ENCODE measurements around the gene ADA.
"Not testable (repeated sequence)": the region's sequence is repeated elsewhere in the genome, so short reads cannot be mapped to it uniquely, and the experiment has no call there.

Gene ADA

DNA sequence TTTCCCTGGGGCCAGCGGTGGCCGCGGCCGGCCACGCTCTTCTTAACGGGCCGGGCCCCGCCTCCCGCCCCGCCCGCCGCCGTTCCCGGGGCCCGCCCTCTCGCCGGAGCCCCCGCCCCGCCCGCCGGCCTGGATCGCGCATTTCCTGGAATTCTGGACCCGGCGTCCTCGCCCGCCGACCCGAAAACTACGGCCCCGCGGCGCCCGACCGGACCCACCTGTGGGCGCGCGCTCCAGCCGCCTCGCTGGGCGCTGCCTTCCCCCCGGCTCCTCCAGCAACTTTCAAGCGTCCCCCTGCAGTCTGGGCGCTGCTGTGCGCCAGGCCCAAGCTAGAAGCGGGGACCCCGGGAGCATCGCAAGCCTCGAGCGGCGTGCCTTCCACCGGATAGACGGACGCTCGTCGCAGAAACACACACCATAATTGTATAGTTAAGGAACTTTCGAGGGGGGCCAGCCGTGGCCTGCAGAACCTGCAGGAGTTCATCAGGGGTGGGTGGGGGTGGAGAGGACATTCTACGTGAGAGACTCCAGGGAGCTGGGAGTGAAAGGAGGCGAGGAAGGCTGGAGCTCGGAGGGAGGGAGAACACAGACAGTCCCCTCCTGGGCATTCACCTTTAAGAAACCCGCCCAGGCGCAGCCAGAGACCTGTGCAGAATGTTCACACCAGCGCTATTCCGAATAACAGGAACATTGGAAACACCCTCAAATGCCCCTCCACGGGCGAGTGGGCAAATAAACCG lies at the start of gene ADA:
Gene ADA (minus strand): TSS at position 16 of the 740 bp plus-strand sequence. CDS start 92 bp downstream, outside the sequence.
- DNase-seq (ENCODE audit: low spot score): no peak

DNA sequence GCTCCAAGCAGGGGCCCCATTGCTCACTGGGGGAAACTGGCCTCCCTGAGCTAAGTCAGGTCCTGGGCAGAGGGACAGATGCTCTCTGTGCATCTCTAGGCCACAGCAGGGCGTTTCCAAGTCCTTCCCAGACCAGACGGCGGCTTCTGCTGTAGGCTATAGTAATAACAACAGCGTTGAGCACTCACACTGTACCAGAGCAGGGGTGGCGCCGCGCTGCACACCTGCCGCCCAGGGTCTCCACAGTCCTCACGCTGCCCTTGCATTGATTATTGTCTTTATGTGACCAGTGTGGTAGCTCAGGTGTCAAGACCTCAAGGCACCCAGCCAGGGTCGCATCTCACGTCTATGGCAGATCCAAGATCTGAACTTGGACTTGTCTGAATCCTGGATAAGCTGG lies 48.8 kb upstream of the ADA start:
- DNase-seq (ENCODE audit: low spot score): no peak

DNA sequence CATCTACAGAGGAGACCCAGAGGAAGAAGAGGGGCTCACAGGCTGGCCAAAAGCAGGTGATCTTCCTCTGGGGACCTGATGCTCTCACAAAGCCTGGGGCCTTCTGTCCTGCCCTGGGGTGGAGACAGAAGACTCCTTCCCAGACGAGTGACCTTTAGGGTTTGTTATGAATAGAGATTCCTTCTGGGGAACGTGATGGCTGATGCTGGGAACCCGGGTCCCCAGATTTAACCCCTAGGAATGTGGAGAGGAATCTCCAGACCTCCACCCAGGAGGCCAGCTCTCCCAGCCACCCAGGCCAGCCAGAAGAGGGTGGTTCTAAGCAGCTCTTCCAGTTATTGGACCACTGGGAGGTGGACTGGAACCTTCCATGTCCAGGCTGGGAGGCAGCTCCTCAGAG lies 46.9 kb upstream of the ADA start:
- no peak for DNase-seq (ENCODE audit: low spot score)

DNA sequence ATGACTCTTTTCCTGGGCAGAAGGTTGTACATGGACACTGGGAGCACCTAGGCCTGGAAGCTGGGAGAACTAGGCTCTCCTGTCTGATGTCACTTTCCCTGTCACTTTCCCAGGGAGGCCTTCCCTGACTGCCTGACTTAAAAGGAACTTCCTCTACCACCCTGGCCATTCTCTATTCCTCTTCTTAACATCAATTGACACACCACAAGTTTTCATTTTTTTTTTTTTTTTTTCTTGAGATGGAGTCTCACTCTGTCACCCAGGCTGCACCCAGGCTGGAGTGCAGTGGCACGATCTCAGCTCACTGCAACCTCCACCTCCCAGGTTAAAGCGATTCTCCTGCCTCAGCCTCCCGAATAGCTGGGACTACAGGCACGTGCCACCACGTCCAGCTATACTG lies 45.5 kb upstream of the ADA start:
- not testable (repeated sequence) for DNase-seq (ENCODE audit: low spot score)

DNA sequence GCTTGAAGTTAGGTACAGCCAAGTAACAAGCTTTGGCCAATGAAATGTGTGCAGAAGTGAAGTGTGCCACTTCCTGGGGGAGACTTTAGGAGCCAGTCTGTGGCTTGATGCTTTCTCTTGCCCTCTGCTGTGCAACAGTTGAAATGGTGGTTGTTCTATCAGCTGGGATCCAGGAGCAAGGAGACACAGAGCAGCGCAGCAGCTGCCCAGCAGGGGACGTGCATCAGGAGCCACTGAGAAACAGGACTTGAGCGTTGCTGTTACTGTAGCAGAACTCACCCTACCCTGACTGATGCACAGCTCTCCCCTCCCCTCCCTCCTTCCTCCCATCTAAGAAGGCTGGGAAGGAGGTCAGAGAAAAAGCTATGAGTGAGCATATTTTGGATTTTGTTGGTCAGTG lies 44.8 kb upstream of the ADA start:
- no peak for DNase-seq (ENCODE audit: low spot score)

DNA sequence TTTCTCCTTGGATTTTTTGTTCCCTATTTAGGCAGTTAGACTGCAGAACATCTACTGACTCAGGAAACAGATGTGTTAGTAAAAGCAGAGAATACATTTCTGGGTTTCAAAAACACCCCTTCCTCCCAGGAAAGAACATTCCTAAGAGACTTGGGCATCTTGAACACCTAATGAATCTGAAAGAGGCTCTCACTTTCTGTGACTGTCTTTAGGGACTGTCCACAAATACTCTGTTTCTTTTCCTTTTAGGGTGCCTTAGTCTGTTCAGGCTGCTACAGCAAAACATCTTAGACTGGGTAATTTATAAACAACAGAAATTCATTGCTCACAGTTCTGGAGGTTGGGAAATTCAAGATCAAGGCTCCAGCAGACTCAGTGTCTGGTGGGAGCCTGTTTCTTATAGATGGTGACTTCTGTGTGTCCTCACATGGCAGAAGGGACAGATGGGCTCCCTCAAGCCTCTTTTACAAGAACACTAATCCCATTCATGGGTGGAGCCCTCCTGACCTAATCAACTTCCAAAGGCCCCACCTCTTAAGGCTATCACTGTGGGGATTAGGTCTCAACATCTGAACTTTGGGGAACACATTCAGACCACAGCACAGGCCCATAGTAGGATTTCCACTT lies 44.3 kb upstream of the ADA start:
- no peak for DNase-seq (ENCODE audit: low spot score)

DNA sequence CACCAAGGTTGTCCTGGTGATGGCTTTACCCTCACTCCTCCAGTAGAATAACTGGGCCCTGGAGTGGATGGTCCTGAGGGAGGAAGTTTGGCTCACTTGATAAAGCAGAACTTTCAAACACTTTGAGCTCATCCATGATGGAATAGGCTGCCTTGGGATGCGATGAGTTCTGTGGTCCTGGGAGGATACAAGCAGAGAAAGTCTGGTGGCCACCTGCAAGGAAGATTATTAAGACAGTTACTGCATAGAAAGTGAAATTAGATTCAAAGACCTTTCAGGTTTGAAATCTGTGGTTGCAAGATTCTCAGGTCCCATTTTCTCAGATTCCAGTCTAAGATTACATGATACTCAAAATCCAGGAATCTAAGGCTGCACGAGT lies 43.8 kb upstream of the ADA start:
- DNase-seq (ENCODE audit: low spot score): no peak

DNA sequence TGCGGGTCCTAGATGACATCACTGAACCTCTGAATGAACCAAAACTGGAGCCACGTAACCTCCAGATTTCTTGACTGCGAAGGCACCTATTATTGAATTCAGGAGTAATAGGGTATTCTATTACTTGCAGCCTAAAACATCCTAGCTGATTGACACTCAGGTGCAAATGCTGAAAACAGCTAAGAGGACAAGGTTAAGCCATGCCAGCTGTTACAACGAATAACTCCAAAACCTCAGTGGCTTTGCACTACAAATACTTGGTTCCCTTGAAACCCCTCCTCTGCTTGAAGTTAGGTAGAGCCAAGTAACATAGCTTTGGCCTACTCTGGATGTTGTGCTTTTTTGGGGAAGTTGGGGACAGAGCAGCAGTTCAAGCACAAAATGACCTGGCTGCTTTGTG lies 42.7 kb upstream of the ADA start:
- no peak for DNase-seq (ENCODE audit: low spot score)

DNA sequence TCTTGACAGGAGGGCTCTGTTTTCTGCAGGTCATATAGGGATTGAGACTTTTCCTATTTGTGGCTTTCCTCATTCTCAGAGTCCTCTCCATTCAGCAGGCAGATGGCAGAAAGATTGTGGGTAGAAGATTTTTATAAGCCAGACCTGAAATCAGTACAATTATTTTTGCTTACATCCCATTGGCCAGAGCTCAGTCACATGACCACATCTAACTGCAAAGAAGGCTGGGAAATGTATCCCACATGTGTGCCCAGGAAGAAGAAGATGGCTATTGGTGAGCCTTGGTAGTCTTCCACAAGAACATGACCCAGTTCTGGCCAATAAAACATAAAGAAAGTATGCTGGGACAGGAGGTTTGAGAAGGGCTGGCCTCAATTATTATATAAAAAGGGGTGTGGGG lies 42.1 kb upstream of the ADA start:
- DNase-seq (ENCODE audit: low spot score): no peak

DNA sequence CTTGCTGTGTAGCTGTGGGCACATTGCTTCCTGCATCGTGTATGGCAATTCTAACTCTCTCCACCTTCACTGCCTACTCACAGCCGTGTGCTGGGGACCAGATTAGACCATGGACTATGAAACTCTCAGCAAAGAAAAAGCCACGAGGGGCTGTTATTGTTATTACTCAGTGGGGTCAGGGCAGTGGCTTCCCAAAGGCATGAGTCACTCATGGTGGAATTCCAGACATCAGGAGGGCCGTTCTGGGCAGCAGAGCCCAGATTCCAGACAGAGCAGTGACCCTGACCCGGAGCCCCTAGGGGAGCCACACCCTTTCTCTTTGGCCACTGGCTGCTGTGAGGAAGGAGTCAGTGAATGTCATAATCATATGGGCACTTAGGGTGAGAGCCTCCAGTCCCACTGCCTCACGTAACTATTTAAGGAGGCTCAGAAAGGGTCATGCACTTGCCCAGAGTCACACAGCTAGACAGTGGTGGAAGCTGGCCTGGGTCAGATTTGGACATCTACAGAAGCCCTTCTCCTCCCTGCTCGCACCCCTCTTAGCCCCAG lies 41.5 kb upstream of the ADA start:
- DNase-seq (ENCODE audit: low spot score): no peak

DNA sequence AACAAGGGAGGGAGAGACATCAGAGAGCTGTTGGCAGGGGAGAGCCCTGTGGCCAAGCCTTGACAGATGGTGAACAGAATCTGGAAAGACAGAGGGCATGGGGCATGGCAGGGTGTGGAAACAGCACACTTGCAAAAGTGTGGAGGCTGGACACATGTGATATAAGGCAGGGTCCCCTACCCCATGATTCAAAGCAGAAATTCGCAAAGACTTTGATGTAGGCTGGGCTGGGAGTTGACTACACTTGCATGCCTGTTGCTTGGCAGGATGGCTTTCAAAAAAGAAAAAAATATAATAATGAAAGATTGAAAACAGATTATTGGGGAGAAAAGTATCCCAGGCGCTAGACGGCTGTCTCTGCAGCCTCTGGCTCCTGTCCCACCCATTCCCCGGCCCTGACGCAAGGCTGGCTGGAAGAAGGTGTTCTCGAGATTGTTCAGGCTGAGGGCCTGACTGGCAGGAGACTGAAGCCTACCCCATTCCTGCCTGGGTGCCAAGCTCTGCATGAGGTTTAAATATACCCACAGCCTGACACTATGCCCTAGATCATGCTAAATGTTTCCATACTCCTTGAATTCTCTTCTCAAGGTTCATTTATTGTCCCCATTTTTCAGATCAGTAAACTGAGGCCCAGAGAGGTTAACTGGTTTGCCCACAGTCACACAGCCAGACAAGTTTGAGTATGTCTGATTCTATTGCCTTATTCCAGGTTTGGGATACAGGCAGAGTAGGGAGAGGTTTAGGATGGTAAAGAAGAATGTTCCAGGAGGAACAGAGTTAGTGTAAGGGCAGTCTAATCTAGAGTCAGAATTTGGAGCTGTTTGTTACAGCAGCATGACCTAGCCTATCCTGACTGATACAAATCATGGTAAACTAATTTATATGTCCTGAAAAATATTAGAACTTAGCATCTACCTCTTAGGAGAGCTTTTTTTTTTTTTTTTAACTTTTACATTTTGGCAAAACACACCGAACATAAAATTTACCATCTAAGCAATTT lies 40.2 kb upstream of the ADA start:
- no peak for DNase-seq (ENCODE audit: low spot score)

DNA sequence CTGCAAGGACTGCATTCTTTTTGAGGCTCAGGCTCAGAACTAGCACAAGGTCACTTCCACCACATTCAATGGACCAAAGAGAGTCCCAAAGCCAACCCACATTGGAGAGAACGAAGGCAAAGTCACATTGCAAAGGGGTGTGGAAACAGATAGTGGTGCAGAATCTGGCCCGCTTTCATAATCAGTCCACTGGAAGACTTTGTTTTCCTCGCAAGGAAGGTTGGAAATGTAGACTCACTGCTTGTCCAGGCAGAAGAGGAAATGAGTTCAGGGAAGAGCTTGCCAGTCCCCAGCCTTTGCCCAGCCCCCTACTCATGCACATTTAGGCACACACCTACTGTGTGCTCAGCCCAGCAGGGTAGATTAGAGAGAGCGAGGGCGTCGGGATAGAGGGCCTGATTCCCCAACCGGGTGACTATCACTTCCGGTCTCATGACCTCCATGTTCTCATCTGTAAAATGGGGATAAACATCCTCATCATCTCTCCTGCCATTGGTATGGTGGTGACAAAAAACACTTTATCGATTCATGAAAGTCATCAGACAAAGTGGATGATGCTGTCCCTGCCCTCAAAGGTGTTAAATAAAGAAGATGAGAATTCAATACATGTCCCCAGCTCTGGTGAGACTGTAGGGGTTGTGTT lies 39.4 kb upstream of the ADA start:
- no peak for DNase-seq (ENCODE audit: low spot score)

DNA sequence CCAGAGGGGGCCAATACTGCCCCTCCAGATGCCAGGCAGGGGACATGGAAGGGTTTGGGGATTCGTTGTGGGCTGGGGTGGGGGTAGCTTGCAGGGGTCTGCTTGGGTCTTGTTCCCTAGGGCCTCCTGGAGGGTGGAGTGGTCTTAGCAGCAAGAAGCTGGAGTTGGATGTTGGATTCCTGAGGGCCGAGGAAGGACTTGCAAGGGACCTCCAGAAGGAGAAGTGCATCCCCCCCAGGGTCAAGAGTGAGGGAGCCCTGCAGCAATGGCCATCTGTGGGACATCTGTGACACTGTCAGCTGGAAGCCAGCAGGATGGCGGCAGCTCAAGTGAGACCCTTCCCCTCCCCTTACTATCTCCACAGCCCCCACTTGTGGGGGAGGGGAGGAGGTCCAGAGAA lies 38.3 kb upstream of the ADA start:
- DNase-seq (ENCODE audit: low spot score): no peak

DNA sequence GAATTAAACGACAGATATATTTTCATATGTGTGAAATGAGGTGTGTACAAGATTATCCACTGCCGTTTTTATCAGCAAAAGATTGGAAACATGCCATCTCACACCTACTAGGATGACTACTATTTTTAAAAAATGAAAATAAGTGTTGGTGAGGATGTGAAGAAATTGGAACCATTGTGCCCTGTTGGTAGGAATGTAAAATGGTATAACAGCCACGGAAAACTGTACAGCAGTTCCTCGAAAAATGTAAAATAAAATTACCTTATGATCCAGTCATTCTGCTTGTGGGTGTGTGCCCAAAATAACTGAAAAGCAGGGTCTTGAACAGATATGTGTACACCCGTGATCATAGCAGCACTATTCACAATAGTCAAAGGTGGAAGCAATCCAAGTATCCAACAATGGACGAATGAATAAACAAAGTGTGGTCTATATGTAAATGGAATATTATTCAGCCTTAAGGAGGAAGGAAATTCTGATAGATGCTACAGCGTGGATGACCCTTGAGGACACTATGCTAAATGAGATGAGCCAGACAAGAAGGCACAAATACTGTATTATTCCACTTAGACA lies 36.6 kb upstream of the ADA start:
- peak; percentile 85 for DNase-seq (ENCODE audit: low spot score)

DNA sequence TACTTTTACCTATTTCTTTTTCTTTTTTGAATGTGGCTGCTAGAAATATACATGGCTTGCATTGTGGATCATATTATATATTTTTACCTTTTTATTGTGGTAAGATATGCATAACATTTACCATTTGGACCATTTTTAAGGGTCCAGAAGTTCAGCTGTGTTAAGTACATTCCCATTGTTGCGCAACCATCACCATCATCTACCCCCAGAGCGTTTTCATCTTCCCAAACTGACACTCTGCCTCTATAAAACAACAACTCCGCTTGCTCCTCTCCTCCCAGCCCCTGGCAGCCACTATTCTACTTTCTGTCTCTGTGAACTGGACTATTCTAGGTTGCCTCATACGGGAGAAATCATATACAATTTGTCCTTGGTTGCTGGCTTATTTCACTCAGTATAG lies 35.4 kb upstream of the ADA start:
- no peak for DNase-seq (ENCODE audit: low spot score)

DNA sequence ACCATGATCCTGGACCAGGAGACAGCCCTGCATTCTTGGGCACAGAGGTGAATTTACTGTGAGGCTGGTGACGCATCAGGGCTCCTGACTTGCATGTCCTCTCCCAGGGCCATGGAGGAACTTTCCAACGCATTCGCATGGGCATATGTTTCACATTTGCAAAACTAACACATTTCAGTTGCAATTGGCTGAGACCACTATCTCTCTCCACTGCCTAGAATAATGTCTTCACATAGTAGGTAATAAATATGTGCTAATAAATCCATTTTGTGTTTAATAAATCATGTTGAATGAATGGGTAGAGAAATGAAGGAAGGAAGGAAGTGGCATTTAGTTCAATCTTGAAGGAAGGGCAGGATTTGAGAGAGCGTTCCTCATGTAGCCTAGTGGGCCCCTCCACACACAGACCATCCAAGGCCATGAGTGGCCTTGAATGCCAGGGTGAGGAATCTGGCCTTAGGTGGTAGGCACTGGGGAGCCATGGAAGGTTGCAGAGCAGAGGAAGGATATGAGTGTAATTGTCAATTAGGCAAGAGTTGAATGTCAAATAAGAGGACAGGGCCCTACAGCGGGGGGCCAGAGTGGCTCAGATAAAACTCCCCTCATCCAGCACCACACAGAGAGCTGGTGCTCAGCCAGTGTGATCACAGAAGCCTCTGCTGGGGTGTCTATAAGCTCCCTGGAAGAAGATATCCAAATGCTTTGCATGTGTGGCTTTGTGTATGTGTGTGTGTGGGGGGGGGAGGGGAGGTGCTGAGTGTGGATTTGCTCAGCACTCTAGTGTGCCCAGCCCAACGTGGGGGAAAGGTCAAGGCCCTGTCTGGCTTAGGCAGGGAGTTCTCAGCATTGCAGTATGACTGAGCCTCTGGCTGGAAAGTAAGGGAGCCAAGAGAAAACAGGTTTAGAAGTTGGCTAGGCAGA lies 32.8 kb upstream of the ADA start:
- no peak for DNase-seq (ENCODE audit: low spot score)

DNA sequence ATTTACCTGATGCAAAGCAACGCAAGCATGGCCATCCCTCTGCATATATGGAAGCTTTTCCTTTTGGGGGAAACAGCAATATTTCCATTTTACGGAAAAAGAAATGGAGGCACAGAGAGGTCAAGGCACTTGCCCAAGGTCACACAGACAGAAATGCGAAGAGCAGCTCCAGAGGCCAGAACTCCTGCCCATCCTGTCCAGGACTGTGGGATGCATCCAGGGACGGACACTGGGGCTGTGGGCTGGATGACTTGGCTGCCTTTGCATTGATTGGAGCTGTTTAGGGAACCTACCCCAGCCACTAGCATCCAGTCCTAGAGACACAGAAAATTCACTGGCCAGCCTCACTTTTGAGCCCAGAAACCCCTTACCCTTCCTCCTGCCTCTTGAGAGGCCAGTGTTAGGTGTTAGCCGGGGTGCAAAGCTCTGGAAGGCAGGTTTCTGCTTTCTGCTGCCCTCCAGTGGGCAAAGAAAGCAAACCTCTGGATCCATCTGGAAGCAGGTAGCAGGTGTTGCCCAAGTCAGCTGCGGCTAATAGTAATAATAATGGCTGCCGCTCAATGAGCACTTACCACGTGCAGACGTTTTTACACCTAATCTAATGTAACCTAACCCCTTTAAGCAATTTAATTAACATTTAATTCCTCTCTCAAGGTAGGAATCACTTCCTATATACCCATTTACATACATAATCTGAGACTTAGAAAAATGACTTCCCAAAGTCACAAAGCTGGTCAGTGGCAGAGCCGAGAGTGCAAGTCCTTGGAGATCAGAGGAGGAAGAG lies 32.0 kb upstream of the ADA start:
- no peak for DNase-seq (ENCODE audit: low spot score)

DNA sequence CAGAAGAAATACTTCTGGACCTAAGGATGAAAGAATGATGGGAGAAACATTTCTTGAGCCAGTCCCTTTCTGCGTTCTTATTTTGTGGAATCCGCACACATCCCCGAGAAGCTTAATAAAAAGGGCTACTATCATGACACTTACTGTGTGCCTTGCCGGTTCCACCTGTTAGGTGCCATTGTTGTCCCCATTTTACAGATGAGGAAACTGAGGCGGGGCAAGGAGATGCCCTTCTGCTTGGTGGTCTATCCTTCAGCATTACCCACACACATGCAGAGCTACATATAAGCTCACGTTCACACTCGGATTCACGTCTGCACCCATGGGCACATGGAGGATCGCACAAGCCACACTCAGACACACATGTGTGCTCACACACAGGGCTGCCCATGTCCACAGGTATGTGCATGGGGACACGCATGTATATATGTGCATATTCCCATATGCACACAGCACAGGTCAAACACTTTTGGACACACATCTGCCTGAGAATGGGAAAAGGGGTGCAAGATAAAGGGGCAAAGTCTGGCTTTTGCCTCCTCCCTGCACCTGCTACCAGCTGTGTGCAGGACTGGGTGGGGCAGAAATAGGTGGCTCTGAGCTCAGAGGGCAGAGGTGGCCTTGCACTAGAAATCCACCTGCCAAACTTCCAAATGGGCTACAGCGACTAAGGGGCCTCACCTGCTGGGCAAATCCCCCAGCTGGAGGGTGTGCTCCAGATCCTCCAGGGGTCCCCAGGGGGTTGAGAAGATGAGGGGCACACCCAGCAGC lies 30.5 kb upstream of the ADA start:
- no peak for DNase-seq (ENCODE audit: low spot score)

All from pons (tissue), 1 donor.